ENCODE measurements around the gene GOLGA6L6.
"Not testable (repeated sequence)": the region's sequence is repeated elsewhere in the genome, so short reads cannot be mapped to it uniquely, and the experiment has no call there.

GOLGA6L6 gene

DNA sequence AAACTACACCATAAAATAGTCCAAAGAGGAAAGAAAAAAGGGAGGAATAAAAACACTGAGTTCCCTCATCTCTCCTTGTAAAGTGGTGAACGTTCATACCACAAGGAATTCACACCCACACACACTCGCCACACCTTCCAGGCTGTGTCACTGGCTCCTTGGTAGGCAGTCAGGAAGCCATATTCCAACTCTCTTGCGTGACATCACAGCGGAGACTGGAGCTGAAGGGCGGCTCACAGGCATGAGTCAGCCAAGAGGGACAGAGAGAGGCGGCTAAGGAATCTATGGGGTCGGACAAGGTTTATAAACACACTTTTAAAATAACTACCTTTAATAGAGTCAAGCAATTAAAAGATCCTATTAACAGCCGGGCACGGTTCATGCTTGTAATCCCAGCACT, 43.8 kb downstream of the GOLGA6L6 start:
- H3K36me3 ChIP-seq (ENCODE audit: control insufficient read depth in 2 of 2, insufficient read depth in 1 of 2, low read length in 2 of 2); POLR2A ChIA-PET; H3K9me3 ChIP-seq (ENCODE audit: control insufficient read depth, insufficient read depth, low read depth, low read length); H3K4me1 ChIP-seq (ENCODE audit: control insufficient read depth, insufficient read depth, low read length); H3K4me3 ChIP-seq (ENCODE audit: low read depth, low read length); CTCF ChIA-PET; H3K27ac ChIP-seq (ENCODE audit: extremely low read depth, low read depth, low read length): not testable (repeated sequence)

DNA sequence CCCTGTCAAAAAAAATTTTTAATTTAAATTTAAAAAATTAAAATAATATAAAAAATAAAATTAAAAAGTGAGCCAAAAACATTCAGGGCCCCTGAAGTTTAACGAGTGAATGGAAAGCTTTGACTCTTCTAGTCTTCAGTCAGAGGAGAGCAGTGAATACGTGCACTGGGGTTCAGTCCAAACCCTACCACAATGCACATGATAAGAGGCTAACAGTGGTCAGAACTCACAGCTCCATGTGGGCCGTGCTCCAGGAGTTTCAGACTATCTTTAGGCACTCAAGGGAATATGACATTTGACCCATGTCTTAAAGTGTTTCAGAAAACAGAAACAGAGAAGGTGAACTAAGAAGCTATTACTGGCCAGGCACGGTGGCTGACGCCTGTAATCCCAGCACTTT, 48.6 kb downstream of the GOLGA6L6 start:
- H3K4me1 ChIP-seq (ENCODE audit: control insufficient read depth, insufficient read depth, low read length); CTCF ChIA-PET; H3K9me3 ChIP-seq (ENCODE audit: control insufficient read depth, insufficient read depth, low read depth, low read length); H3K36me3 ChIP-seq (ENCODE audit: control insufficient read depth in 2 of 2, insufficient read depth in 1 of 2, low read length in 2 of 2); POLR2A ChIA-PET; H3K27ac ChIP-seq (ENCODE audit: extremely low read depth, low read depth, low read length); H3K4me3 ChIP-seq (ENCODE audit: low read depth, low read length): not testable (repeated sequence)

DNA sequence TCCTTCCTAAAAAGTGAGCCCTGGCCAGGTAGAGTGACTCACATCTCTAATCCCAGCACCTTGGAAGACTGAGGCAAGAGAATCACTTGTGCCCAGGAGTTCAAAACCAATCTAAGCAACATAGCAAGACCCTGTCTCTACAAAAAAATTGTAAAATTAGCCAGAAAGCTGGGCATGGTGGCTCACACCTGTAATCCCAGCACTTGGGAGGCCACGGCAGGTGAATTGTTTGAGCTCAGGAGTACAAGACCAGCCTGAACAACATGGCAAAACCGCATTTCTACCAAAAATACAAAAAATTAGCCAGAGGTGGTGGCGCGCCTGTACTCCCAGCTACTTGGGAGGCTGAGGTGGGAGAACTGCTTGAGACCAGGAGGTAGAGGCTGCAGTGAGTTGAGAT, 49.0 kb downstream of the GOLGA6L6 start:
- POLR2A ChIA-PET; H3K9me3 ChIP-seq (ENCODE audit: control insufficient read depth, insufficient read depth, low read depth, low read length); H3K27ac ChIP-seq (ENCODE audit: extremely low read depth, low read depth, low read length); H3K4me1 ChIP-seq (ENCODE audit: control insufficient read depth, insufficient read depth, low read length); H3K36me3 ChIP-seq (ENCODE audit: control insufficient read depth in 2 of 2, insufficient read depth in 1 of 2, low read length in 2 of 2); CTCF ChIA-PET; H3K4me3 ChIP-seq (ENCODE audit: low read depth, low read length): not testable (repeated sequence)

DNA sequence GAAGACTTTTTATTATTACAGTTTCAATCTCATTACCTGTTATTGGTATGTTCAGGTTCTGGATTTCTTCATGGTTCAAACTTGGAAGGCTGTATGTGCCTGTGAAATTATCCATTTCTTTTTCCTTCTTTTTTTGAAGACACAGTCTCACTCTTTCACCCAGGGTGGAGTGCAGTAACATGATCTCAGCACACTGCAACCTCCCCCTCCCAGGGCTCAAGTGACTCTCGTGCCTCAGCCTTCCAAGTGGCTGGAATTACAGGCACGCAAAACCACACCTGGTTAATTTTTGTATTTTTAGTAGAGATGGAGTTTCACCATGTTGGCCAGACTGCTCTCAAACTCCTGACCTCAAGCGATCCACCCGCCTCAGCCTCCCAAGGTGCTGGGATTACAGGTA, 52.3 kb downstream of the GOLGA6L6 start:
- POLR2A ChIA-PET; CTCF ChIA-PET; H3K4me1 ChIP-seq (ENCODE audit: control insufficient read depth, insufficient read depth, low read length); H3K4me3 ChIP-seq (ENCODE audit: low read depth, low read length); H3K9me3 ChIP-seq (ENCODE audit: control insufficient read depth, insufficient read depth, low read depth, low read length); H3K36me3 ChIP-seq (ENCODE audit: control insufficient read depth in 2 of 2, insufficient read depth in 1 of 2, low read length in 2 of 2); H3K27ac ChIP-seq (ENCODE audit: extremely low read depth, low read depth, low read length): not testable (repeated sequence)
